Measurements from ENCODE around the gene KIF17. TPM values are rescaled to one million over a fixed set of nuclear protein-coding genes. Genes with fewer than 3 reads are reported as not detected.

The KIF17 gene
- 3.5 TPM for total RNA-seq
- long read RNA-seq, partial matches to known transcripts, result 1 of 5 reads
- long read RNA-seq, other reads (novel, unspliced or antisense), result 2 of 5 reads

- DNase-seq (peak; percentile 90), ATAC-seq (peak; percentile 91)
- intact Hi-C loops (cut with micrococcal nuclease), result no loop called here
These were observed at the start of gene KIF17 for GRCh38 chr1:20717452-20718342. KIF17 (minus strand) TSS chr1:20718007; CDS start chr1:20717706, 301 bp downstream.

GRCh38 chr1:20767271-20767670 is 49.5 kb upstream of the KIF17 start:
- peak; percentile 92 for ATAC-seq
- DNase-seq, result no peak
- intact Hi-C loops (cut with micrococcal nuclease), result no loop called here

GRCh38 chr1:20763417-20763816 is 45.6 kb upstream of the KIF17 start:
- intact Hi-C loops (cut with micrococcal nuclease), result no loop called here
- no peak for DNase-seq
- no peak for ATAC-seq

GRCh38 chr1:20760322-20760721 is 42.5 kb upstream of the KIF17 start:
- intact Hi-C loops (cut with micrococcal nuclease), result no loop called here
- ATAC-seq, result no peak

GRCh38 chr1:20753589-20753988 is 35.8 kb upstream of the KIF17 start:
- DNase-seq, result no peak
- intact Hi-C loops (cut with micrococcal nuclease), result no loop called here

More at GRCh38 chr1:20760322-20760721, 42.5 kb upstream of the KIF17 start:
- no peak for DNase-seq

GRCh38 chr1:20751462-20751990 is 33.7 kb upstream of the KIF17 start:
- intact Hi-C loops (cut with micrococcal nuclease), result no loop called here
- ATAC-seq (no peak), DNase-seq (no peak)

More at GRCh38 chr1:20753589-20753988, 35.8 kb upstream of the KIF17 start:
- ATAC-seq, result no peak

GRCh38 chr1:20742671-20743070 is 24.9 kb upstream of the KIF17 start:
- intact Hi-C loops (cut with micrococcal nuclease), result loop anchor here (5.0 kb wide), 1 partner anchor 110 kb away; no protein-coding TSS in a partner anchor
- ATAC-seq, result no peak
- no peak for DNase-seq

- ATAC-seq (no peak), DNase-seq (no peak)
- intact Hi-C loops (cut with micrococcal nuclease), result loop anchor here (5.0 kb wide), 1 partner anchor 112 kb away; no protein-coding TSS in a partner anchor
These were observed 23.0 kb upstream of the KIF17 start for GRCh38 chr1:20740781-20741180.

GRCh38 chr1:20739225-20739624 is 21.4 kb upstream of the KIF17 start:
- DNase-seq, result no peak
- ATAC-seq, result no peak
- intact Hi-C loops (cut with micrococcal nuclease), result no loop called here

- intact Hi-C loops (cut with micrococcal nuclease), result no loop called here
- DNase-seq (no peak), ATAC-seq (no peak)
These were observed 17.8 kb upstream of the KIF17 start for GRCh38 chr1:20735581-20736111.

- intact Hi-C loops (cut with micrococcal nuclease), result no loop called here
- no peak for DNase-seq
- peak; percentile 11 for ATAC-seq
These were observed 15.7 kb upstream of the KIF17 start for GRCh38 chr1:20733360-20733975.

GRCh38 chr1:20732588-20733359 is 15.0 kb upstream of the KIF17 start, which contains the start of gene SH2D5:
SH2D5 (minus strand) TSS chr1:20732703; CDS start chr1:20728044, 4,659 bp downstream.
- ATAC-seq, result peak; percentile 73
- DNase-seq, result peak; percentile 62
- intact Hi-C loops (cut with micrococcal nuclease), result no loop called here

- ATAC-seq (peak; percentile 90), DNase-seq (peak; percentile 77)
- intact Hi-C loops (cut with micrococcal nuclease), result no loop called here
These were observed 14.3 kb upstream of the KIF17 start for GRCh38 chr1:20732071-20732587.

- DNase-seq, result peak; percentile 26
- intact Hi-C loops (cut with micrococcal nuclease), result no loop called here
- no peak for ATAC-seq
These were observed 13.5 kb upstream of the KIF17 start for GRCh38 chr1:20731057-20731991.

- ATAC-seq (no peak), DNase-seq (no peak)
- intact Hi-C loops (cut with micrococcal nuclease), result no loop called here
These were observed 12.9 kb upstream of the KIF17 start for GRCh38 chr1:20730690-20731056.

GRCh38 chr1:20729990-20730689 is 12.3 kb upstream of the KIF17 start:
- ATAC-seq (no peak), DNase-seq (peak; percentile 17)
- intact Hi-C loops (cut with micrococcal nuclease), result no loop called here
